ENCODE results near the gene EXD3. TPM values are rescaled to one million over a fixed set of nuclear protein-coding genes. Genes with fewer than 3 reads are reported as not detected.

The EXD3 gene
- total and polyA plus RNA-seq, 2 donors (not counting 1 experiment from before 2014, with no cell fraction given): 2.6 to 13.0 TPM

DNA sequence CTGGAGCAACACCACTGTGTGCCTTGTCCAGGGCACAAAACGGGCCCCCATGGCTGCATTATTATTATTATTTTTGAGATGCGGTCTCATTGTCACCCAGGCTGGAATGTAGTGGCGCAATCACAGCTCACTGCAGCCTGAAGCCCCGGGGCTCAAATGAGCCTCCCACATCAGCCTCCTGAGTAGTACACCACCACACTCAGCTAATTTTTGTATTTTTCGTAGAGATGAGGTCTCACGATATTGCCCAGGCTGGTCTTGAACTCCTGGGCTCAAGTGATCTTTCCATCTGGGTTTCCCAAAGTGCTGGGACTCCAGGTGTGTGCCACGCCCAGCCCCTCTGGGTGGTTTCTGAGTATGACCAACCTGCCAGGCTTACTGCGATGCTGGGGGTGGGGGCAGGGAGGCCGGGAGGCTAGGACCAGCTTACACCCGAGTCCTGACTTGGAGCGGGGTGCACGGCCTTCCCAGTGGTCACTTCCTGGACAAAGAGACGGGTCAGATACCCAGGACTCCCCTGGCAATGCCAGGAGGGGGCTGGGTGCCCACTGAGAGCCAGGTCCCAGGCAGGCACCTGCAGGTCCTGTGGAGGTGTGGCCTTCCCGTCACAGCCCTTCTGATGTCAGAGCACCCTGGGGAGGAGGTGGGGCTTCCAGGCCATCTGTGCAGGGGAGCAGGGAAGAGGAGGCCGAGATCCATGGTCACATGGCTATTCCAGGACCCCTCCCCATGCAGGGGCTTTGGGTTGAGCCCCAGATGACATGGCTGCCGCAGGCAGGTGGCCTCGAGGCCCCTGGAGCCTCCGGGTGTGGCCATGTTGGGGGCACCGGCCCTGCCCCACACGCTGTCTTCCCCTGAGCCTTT, 112.5 kb downstream of the EXD3 start:
- TF ChIP-seq EZH2 (IDR thresholded peaks at IDR 0.05; ENCODE audit: low read length, missing control alignments): no peak
- TF ChIP-seq, protein P1, sequence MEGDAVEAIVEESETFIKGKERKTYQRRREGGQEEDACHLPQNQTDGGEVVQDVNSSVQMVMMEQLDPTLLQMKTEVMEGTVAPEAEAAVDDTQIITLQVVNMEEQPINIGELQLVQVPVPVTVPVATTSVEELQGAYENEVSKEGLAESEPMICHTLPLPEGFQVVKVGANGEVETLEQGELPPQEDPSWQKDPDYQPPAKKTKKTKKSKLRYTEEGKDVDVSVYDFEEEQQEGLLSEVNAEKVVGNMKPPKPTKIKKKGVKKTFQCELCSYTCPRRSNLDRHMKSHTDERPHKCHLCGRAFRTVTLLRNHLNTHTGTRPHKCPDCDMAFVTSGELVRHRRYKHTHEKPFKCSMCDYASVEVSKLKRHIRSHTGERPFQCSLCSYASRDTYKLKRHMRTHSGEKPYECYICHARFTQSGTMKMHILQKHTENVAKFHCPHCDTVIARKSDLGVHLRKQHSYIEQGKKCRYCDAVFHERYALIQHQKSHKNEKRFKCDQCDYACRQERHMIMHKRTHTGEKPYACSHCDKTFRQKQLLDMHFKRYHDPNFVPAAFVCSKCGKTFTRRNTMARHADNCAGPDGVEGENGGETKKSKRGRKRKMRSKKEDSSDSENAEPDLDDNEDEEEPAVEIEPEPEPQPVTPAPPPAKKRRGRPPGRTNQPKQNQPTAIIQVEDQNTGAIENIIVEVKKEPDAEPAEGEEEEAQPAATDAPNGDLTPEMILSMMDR (conservative IDR thresholded peaks at IDR 0.05 in 1 of 2, IDR thresholded peaks at IDR 0.05 in 1 of 2; ENCODE audit: low read depth in 1 of 2, low read length in 2 of 2): no peak
- Histone ChIP-seq H2AFZ (ENCODE audit: low read length) (no peak overlapping the region), H3K36me3 (ENCODE audit: control insufficient read depth, insufficient read depth, low read length) (no peaks in the 10 kb centered on the region), H3K9me3 (ENCODE audit: control insufficient read depth, insufficient read depth, low read depth, low read length) (no peaks in the 10 kb centered on the region), H3K4me1 (ENCODE audit: control insufficient read depth, extremely low read depth, insufficient read depth, low read length) (peaks cover under 1% of the 10 kb centered on the region), H4K20me1 (ENCODE audit: control insufficient read depth, extremely low read depth, insufficient read depth, low read length) (no peaks in the 10 kb centered on the region), H3K79me2 (ENCODE audit: control insufficient read depth, insufficient read depth, low read length) (no peaks in the 10 kb centered on the region), H3K27ac (ENCODE audit: insufficient read depth, low read length) (no peak overlapping the region), H3K27me3 (ENCODE audit: control insufficient read depth, insufficient read depth, low read length) (peaks cover 4% of the 10 kb centered on the region), H3K9ac (ENCODE audit: insufficient read depth, low read length) (no peak overlapping the region), H3K4me3 (replicated peaks in 1 of 4; ENCODE audit: control extremely low read depth in 1 of 4, insufficient read depth in 1 of 4, low read depth in 3 of 4, low read length in 4 of 4) (no peak overlapping the region), H3K4me2 (ENCODE audit: extremely low read depth, insufficient read depth, low read length) (no peak overlapping the region)
- DNase-seq (ENCODE audit: low read depth in 2 of 2): no peak

DNA sequence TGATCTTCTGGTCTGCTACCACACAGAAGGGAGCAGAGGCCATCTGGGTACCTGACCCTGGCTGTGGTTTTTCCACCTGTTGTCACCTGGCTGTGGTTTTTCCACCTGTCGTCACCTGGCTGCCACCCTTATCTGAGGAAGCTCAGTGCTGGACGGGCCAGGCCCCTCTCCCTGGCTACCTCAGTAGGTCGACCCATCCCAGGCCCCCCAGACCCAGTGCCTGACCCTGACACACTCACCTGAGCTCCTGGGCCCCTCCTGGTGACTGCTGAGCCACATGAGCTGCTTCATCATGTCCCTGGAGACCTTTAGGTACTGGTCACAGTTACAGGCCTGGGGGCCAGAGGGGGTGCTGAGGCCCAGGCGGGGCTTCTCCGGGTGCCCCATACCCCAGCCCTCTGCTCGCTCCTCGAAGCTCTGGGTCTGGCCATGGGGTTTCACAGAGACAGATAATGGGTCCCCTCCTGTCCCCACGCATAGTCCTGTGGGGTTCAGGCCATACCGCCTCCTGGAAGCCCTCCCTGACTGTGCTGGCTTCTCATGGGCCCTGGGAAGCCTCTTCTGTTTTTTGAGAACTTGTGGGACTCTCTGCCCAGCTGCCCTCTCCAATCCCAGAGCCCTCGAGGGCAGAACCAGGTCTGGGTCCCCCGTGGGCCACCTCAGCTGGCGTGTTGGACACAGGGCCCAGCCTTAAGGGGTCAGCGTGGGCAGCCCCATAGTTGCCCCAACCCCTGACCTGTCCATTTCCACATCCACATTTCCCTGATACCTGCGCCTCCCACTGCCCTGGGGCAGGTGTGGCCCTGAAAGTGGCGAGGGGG, 113.4 kb downstream of the EXD3 start:
- Histone ChIP-seq H3K27me3 (ENCODE audit: control insufficient read depth, insufficient read depth, low read length) (peaks cover 4% of the 10 kb centered on the region), H3K4me1 (ENCODE audit: control insufficient read depth, extremely low read depth, insufficient read depth, low read length) (peaks cover 4% of the 10 kb centered on the region), H3K9me3 (ENCODE audit: control insufficient read depth, insufficient read depth, low read depth, low read length) (no peaks in the 10 kb centered on the region), H2AFZ (ENCODE audit: low read length) (no peak overlapping the region), H3K27ac (ENCODE audit: insufficient read depth, low read length) (no peak overlapping the region), H3K4me3 (replicated peaks in 1 of 4; ENCODE audit: control extremely low read depth in 1 of 4, insufficient read depth in 1 of 4, low read depth in 3 of 4, low read length in 4 of 4) (no peak overlapping the region), H3K36me3 (ENCODE audit: control insufficient read depth, insufficient read depth, low read length) (no peaks in the 10 kb centered on the region), H3K9ac (ENCODE audit: insufficient read depth, low read length) (no peak overlapping the region), H4K20me1 (ENCODE audit: control insufficient read depth, extremely low read depth, insufficient read depth, low read length) (no peaks in the 10 kb centered on the region), H3K4me2 (ENCODE audit: extremely low read depth, insufficient read depth, low read length) (no peak overlapping the region), H3K79me2 (ENCODE audit: control insufficient read depth, insufficient read depth, low read length) (no peaks in the 10 kb centered on the region)
- TF ChIP-seq, protein P1 (conservative IDR thresholded peaks at IDR 0.05 in 1 of 2, IDR thresholded peaks at IDR 0.05 in 1 of 2; ENCODE audit: low read depth in 1 of 2, low read length in 2 of 2): no peak
- TF ChIP-seq EZH2 (IDR thresholded peaks at IDR 0.05; ENCODE audit: low read length, missing control alignments): no peak
- no peak for DNase-seq (ENCODE audit: low read depth in 2 of 2)

DNA sequence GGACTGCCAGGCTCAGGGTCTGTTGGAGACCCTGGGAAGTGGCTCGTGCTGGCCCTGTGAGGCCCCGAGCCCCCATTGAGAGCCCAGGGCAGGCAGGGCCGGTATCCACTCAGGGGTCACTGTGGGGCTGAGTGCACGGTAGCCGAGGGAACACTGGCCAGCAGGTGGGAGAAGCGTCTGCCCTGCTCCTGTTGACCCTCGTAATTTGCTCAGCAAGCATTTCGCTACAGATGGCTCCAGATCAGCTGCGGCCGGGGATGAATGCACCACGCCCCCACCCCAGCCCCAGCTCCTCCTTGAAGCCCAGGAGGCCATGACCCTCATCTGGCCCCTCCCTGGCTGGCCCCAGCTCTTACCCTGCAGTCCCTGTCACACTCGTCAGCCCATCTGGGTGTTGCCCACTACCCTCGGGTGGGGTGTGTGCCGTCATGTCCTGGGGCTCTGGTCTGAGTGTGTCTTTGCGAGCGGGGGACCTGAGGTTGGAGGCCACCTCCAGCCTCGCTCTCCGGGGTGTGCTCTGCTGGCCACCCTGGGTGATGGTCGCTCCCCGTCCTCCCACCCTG, 114.8 kb downstream of the EXD3 start:
- peaks cover 4% of the 10 kb centered on the region for H3K4me1 ChIP-seq (ENCODE audit: control insufficient read depth, extremely low read depth, insufficient read depth, low read length)
- no peak overlapping the region for H3K4me3 ChIP-seq (replicated peaks in 1 of 4; ENCODE audit: control extremely low read depth in 1 of 4, insufficient read depth in 1 of 4, low read depth in 3 of 4, low read length in 4 of 4)
- H3K27me3 ChIP-seq (ENCODE audit: control insufficient read depth, insufficient read depth, low read length): peaks cover 4% of the 10 kb centered on the region
- H4K20me1 ChIP-seq (ENCODE audit: control insufficient read depth, extremely low read depth, insufficient read depth, low read length): no peaks in the 10 kb centered on the region
- no peaks in the 10 kb centered on the region for H3K79me2 ChIP-seq (ENCODE audit: control insufficient read depth, insufficient read depth, low read length)
- no peaks in the 10 kb centered on the region for H3K36me3 ChIP-seq (ENCODE audit: control insufficient read depth, insufficient read depth, low read length)
- DNase-seq (ENCODE audit: low read depth in 2 of 2): no peak
- H3K9me3 ChIP-seq (ENCODE audit: control insufficient read depth, insufficient read depth, low read depth, low read length): no peaks in the 10 kb centered on the region
- H3K4me2 ChIP-seq (ENCODE audit: extremely low read depth, insufficient read depth, low read length): no peak overlapping the region
- no peak for TF ChIP-seq EZH2 (IDR thresholded peaks at IDR 0.05; ENCODE audit: low read length, missing control alignments)
- TF ChIP-seq, protein P1 (conservative IDR thresholded peaks at IDR 0.05 in 1 of 2, IDR thresholded peaks at IDR 0.05 in 1 of 2; ENCODE audit: low read depth in 1 of 2, low read length in 2 of 2): no peak
- H3K27ac ChIP-seq (ENCODE audit: insufficient read depth, low read length): no peak overlapping the region
- no peak overlapping the region for H2AFZ ChIP-seq (ENCODE audit: low read length)
- H3K9ac ChIP-seq (ENCODE audit: insufficient read depth, low read length): no peak overlapping the region
